Sciatic nerve (tissue), 2 donors: ENCODE results near the gene LHCGR. TPM values are rescaled to one million over a fixed set of nuclear protein-coding genes. Genes with fewer than 3 reads are reported as not detected.
"Not testable (repeated sequence)": the region's sequence is repeated elsewhere in the genome, so short reads cannot be mapped to it uniquely, and the experiment has no call there.

ENCODE experiments used
- ATAC-seq: fragments of 200-7000 bp; cut with Tn5 transposase; one replicate; pipeline ENCODE4 v1.9.1; 2020; ENCODE audit warnings: mild to moderate bottlenecking, moderate library complexity
- DNase-seq: peaks from one replicate; pipeline ENCODE4 v3.0.0-alpha.2; 2020; ENCODE audit warnings: low spot score
- intact Hi-C: fragments of 100-400 bp; cut with DNase I; formaldehyde crosslinking; loops from one replicate; pipeline ENCODE4 v1.14.2; 2022
- total RNA-seq: library from RNA; stranded (reverse); fragmentation: NEBNext Ultra II Directional; extraction: Animal tissue kit (Norgen Biotek cat#: 25700); gene quantifications from one replicate; pipeline ENCODE4 v1.2.1, GENCODE V29; 2021
- donor health status: DM: no; HTN: no; CAD: no.
- donor health status: DM: no; HTN: no; CAD: no.

LHCGR gene
- total RNA-seq, 1 donor from 2014 or later = 12.4 TPM

GRCh38 chr2:48715042-48715899 lies 40.3 kb downstream of the LHCGR start:
- intact Hi-C loops = no loop called here

GRCh38 chr2:48714245-48714644 lies 41.3 kb downstream of the LHCGR start:
- no peak for DNase-seq
- intact Hi-C loops = no loop called here
- peak; percentile 44 for ATAC-seq

More at GRCh38 chr2:48715042-48715899, 40.3 kb downstream of the LHCGR start:
- ATAC-seq (no peak), DNase-seq (no peak)

GRCh38 chr2:48713647-48714046 lies 41.9 kb downstream of the LHCGR start:
- intact Hi-C loops = no loop called here

GRCh38 chr2:48712151-48712550 lies 43.4 kb downstream of the LHCGR start:
- intact Hi-C loops = no loop called here
- DNase-seq (no peak), ATAC-seq (no peak)

More at GRCh38 chr2:48713647-48714046, 41.9 kb downstream of the LHCGR start:
- ATAC-seq (no peak), DNase-seq (no peak)

- DNase-seq (no peak), ATAC-seq (no peak)
- intact Hi-C loops = no loop called here
Measured at GRCh38 chr2:48711343-48711742, 44.2 kb downstream of the LHCGR start.

- DNase-seq (no peak), ATAC-seq (no peak)
- intact Hi-C loops = no loop called here
Measured at GRCh38 chr2:48709096-48710034, 46.2 kb downstream of the LHCGR start.

GRCh38 chr2:48707466-48707865 lies 48.1 kb downstream of the LHCGR start:
- DNase-seq = no peak
- ATAC-seq = no peak
- intact Hi-C loops = no loop called here

- DNase-seq, intact Hi-C loops: not testable (repeated sequence)
Measured at GRCh38 chr2:48703621-48704020, 51.9 kb downstream of the LHCGR start.

GRCh38 chr2:48699348-48699930 lies 56.1 kb downstream of the LHCGR start:
- intact Hi-C loops = no loop called here
- no peak for ATAC-seq
- no peak for DNase-seq

More at GRCh38 chr2:48703621-48704020, 51.9 kb downstream of the LHCGR start:
- not testable (repeated sequence) for ATAC-seq

GRCh38 chr2:48696881-48697280 lies 58.6 kb downstream of the LHCGR start:
- no peak for ATAC-seq
- intact Hi-C loops = no loop called here
- no peak for DNase-seq

GRCh38 chr2:48695991-48696390 lies 59.5 kb downstream of the LHCGR start:
- ATAC-seq (no peak), DNase-seq (no peak)
- intact Hi-C loops = no loop called here

GRCh38 chr2:48694149-48694548 lies 61.4 kb downstream of the LHCGR start:
- intact Hi-C loops = no loop called here
- DNase-seq (no peak), ATAC-seq (no peak)

- no peak for ATAC-seq
- no peak for DNase-seq
- intact Hi-C loops = no loop called here
Measured at GRCh38 chr2:48693645-48694044, 61.9 kb downstream of the LHCGR start.

- DNase-seq (no peak), ATAC-seq (no peak)
- intact Hi-C loops = no loop called here
Measured at GRCh38 chr2:48693066-48693465, 62.5 kb downstream of the LHCGR start.

- intact Hi-C loops = no loop called here
- ATAC-seq = no peak
- no peak for DNase-seq
Measured at GRCh38 chr2:48691935-48692691, 63.4 kb downstream of the LHCGR start.

GRCh38 chr2:48685126-48685525 lies 70.4 kb downstream of the LHCGR start:
- intact Hi-C loops = no loop called here

GRCh38 chr2:48677450-48677849 lies 78.1 kb downstream of the LHCGR start:
- intact Hi-C loops = no loop called here
- ATAC-seq (no peak), DNase-seq (no peak)

More at GRCh38 chr2:48685126-48685525, 70.4 kb downstream of the LHCGR start:
- no peak for DNase-seq
- ATAC-seq = no peak

GRCh38 chr2:48674933-48675332 lies 80.6 kb downstream of the LHCGR start:
- ATAC-seq (no peak), DNase-seq (no peak)
- intact Hi-C loops = no loop called here

- ATAC-seq (no peak), DNase-seq (no peak)
- intact Hi-C loops = no loop called here
Measured at GRCh38 chr2:48673581-48673980, 81.9 kb downstream of the LHCGR start.
